ENCODE data around the gene FRMPD1.
"Not testable (repeated sequence)": the region's sequence is repeated elsewhere in the genome, so short reads cannot be mapped to it uniquely, and the experiment has no call there.

FRMPD1 gene, protein sequence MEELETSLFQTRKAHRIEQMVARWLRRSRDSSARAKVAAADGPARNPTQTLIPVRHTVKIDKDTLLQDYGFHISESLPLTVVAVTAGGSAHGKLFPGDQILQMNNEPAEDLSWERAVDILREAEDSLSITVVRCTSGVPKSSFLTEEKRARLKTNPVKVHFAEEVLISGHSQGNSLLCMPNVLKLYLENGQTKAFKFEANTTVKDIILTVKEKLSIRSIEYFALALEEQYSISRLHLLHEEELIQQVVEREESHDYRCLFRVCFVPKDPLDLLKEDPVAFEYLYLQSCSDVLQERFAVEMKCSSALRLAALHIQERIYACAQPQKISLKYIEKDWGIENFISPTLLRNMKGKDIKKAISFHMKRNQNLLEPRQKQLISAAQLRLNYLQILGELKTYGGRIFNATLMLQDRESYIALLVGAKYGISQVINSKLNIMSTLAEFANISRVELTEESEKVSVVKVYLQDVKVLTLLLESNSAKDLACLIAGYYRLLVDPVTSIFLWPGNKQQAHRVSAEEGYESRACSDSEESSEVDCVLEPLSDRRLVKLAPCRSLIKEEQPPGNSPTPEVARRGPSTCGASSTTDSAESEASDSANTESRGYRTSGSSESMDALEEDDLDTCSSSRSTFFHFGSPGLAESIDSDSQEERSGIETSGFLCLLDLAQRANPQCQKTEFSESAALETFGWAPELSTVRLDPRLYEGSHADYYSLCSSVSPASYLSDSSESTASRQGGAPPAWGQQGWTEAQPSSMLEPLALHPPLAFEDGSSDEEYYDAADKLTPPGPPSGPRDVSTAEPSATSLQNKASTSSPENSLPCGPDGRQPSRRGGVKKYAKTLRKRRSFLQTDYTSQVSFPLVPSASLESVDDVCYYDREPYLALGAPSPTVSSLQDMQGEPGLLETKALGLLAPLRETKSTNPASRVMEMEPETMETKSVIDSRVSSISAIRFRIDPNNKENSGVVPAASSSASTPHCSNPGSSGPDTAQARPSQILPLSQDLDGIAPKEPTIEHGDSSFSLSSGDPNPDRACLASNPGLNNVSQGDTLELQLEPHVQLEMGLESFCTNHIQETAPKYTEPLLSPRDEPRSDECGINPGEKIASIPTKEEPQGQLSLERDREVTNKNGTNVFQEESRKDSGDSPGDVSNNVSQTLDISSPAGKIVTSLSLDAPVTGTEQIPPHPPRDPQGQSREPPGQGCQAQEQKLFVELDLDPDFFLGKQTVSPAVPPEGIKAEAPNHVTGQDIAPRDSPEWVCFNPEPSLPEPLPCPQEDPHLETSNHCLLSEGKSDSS (N-terminal part only)

DNA sequence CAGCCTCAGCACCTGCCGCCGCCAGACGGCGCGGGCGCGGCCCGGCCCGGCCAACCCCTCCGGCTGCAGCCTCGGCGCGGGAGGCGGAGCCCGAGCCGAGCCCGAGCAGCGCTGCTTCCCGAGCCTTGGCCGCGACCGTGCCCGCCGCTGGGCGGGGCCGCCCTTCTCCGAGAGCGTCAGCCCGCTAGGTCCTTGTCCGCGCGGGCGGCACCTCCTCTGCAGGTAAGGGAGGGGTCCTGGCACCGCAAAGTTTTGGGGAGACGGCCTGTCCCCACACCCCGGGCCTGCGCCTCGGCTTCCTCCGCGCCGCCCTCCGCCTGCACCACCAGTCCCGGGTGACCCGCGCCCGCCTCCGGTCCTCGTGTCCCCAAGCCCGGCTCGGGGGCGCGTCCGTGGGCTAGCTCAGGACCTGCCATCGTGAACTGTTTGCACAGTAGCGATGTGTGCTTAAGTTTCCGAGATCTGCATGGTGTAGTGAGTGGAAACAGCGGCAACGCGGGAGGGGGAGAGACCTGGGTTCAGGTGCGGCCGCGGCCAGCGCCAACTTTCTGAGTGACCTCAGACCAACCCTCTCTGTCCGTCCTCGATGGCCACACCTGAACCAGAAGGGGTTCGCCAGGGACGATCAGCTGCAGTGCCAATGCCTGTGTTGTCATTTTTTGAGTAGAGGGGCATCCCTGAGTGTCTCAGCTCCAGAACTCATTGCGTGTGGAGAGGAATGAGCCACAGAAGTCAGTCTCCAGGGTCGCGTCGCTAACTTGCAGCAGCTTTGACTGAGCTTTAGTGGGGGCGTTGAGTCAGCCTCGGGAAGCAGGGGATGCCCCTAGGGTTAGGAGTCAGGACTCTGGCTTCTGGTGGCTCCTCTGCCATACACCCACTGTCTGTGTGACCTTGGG is at the start of gene FRMPD1:
Gene FRMPD1 (plus strand): TSS at position 82 of the 896 bp plus-strand sequence. CDS start 41,688 bp downstream, outside the sequence.
- peak in 32 of 51 donors; percentile 2 to 67 (median 20) for DNase-seq

DNA sequence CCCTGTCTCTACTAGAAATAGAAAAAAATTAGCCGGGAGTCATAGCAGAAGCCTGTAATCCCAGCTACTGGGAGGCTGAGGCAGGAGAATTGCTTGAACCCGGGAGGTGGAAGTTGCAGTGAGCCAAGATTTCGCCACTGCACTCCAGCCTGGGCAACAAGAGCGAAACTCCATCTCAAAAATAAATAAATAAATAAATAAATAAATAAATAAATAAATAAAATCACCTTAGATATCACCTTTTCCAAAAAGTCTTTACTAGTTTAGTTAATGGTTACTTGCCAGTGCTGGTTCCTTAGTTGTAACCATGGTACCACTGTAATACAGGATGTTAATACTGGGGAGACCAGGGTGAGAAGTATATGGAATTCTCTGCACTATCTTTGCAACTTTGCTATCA is 48.7 kb upstream of the FRMPD1 start:
- DNase-seq: not testable (repeated sequence)

DNA sequence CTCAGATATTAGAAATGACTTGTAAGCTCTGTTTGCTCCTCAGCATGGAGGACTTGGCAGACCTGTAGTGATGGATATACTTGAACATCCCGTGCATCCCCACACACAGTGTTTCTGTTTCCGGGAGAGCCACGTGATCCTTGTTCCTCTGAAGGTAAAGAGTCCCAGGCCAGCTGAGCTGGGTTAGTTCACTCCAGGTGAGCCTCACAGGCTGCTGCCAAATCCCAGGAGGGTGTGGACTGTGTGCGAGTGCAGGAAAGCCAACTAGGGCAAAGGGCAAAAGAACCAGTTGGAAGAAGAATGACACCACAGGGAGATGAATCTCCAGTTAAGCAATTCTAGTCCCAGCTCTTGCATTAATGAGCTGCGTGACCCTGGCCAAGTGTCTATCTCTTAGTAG is 47.9 kb upstream of the FRMPD1 start:
- no peak for DNase-seq

DNA sequence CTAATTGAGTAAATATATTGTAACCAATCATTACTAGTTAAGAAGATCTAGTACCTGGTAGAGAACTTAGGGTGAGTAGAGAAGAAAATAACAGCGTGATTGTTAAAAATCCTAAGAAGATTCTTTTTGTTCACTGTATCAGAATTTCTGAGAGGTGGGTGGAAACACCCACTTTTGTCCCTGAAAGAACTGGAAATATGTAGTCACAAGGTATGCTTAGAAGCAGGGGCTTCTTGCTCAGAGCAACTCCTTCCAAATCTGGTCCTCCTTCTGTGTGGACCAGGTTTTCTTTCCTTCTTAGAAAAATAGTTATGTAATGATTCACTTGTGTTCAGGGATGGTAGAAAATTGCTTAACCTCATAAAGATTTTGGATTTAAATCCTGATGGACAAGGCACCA is 46.5 kb upstream of the FRMPD1 start:
- DNase-seq: peak in 1 of 51 donors; percentile 5

DNA sequence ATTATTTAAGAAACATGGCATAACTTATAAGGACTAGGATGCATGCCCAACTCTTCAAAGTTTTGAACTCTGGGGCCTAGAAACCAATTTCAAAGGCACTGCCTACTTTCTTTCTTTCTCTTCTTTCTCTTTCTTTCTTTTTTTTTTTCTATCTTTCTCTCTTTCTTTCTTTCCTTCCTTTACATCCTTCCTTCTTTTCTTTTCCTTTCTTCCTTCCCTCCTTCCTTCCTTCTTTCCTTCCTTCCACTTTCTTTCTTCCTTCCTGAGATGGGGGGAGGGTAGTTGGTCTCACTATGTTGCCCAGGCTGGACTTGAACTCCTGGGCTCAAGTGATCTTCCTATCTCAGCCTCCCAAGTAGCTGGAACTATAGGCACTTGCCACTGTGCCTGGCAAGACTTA is 42.5 kb upstream of the FRMPD1 start:
- no peak for DNase-seq

DNA sequence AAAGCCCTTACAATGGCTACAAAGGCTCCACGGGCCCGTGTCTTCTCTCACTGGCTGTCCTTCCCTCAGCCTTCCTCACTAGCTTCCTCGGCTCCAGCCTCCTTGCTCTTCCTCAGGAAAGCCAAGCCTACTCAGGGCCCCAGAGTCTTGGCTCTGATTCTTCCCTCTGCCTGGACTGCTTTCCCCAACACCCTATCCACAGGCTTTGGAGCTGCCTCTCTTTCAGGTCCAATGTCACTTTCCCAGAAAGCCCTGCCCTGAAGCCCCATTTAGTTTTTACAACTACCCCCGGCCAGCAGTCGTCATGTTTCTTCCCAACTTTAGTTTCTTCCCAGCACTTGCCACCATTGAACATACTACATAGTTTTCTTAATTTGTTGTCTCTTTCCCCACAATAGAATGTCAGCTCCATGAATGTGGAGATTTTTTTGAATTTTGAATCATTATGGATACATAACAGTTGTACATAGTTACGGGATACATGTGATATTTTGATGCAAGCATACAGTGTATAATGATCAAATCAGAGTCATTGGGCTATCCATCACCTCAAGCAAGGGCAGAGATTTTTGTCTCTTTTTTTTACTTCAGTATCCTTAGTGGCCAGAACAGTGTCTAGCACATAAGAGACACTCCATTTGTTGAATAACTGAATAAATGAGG is 40.9 kb upstream of the FRMPD1 start:
- DNase-seq: no peak

DNA sequence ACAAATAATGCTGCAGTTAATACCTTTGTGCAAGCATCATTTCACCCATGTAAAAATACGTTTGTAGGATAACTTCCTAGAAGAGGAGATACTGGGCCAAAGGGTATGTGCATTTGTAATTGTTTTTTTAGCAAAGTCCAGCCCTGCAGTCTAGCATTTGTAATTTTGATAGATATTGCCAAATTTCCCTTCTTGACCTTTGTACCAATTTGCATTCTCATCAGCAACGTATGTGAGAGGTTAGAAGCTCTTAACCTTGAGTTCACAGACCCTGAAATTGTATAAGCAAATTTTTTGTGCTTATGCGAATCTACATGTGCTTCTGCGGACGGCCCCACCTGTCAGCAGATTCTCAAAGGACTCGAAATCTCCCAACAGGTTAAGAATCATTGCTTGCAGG is 39.7 kb upstream of the FRMPD1 start:
- no peak for DNase-seq

DNA sequence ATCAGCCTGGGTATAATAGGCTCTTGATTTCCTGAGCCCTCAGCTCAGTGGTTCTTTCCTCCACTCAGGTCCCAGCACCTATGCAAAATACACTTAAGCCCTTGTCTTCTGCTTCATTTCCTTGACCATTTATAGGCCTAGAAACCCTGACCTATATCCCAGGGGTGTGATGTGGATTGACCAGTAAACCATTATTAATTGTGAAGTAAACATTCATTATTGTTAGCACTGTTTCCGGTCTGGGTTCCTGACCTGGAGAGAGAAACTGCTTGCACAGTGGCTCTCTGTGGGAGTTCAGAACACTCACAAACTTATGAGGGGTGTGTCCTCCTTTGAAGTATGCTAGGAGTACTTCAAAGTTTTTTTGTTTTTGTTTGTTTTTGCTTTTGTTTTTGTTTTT is 38.8 kb upstream of the FRMPD1 start:
- no peak for DNase-seq

DNA sequence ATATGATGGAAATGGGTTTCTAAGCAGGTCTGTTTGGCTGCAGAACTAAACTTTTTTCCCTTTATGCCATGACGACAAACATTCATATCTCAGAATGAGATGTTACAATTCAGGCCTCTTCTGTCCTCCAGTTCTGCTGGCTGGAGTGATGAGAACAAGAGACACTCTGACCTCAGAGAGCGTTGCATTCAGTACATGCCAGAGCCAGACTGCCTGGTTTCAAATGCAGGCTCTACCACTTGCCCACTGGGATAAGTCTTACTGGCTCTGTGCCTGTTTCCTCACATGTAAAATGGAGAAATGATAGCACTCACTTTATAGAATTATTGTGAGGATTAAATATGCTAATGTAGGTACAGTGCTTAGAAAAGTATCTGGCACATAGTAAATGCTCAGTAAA is 33.6 kb upstream of the FRMPD1 start:
- DNase-seq: no peak

DNA sequence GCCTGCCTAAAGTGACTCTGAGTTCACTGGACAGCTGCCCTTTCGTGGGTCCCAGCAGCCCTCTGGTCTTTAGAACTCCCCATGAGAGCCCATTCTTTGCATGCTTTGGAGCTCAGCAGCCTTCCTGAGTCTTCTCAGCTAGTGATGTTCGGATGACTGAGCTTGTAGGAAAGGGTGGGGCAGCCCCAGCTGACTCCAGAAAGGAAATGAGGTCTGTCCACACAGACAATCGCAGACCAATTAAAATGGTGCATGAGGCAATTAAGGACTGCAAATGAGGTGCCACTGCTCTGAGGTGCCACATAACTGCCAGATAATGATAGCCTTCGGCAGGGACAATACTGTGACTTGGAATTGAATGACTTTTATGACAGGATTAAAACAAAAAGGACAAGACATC is 32.9 kb upstream of the FRMPD1 start:
- DNase-seq: no peak

DNA sequence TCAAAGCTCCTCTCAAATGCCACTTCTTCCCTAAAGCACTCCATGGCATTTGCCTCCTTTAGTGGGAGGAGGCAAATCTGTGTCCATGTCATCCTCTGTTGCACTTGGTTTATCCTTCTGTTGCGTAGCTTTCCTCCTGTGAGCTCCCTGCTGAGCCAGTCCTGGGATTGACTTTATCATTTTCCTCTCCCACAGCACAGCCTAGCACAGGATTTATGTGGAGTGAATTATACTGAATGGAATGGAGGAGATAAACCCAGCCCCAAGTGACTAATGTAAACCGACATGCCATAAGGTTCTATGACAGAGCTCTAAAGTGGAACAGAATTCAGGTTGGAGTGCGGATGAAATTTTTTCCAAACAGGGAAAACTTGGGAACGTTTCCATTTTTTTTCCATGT is 31.9 kb upstream of the FRMPD1 start:
- DNase-seq: no peak

DNA sequence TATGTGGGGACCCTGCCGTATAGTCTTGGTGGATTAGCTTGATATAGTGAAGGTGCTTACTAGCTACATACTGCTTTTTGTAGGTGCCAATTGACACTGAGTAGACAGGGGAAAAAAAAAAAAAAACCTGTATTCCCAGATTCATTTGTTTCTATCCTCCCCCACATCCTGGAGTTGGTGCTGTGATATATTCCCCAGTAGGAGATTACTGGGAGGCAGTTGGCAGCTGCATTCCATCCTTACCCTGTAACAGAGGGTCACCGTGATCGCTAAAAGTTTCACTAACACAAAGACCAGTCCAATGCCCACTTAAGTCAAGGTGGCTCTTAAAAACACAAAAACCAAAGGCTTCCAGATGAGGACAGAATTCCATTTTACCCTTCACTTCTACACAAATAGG is 30.9 kb upstream of the FRMPD1 start:
- DNase-seq: no peak

DNA sequence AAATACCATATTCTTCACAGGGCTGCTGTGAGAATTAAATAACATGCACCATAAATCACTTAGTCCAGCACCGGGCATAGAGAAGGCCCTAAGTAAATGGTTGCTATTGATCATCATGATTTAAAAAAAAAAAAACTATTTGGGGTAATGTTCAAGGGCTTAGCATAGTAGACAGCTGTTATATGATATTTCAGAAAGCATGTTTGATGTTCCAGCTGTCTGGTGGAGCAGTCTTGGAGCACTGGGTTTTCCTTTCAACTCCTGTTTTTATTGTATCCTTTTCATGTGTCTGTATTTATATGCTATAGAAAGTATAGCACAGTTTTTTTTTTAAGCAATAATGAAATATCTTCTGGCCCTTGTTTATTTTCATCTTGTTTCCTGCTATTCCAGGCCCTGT is 30.4 kb upstream of the FRMPD1 start:
- DNase-seq: no peak

DNA sequence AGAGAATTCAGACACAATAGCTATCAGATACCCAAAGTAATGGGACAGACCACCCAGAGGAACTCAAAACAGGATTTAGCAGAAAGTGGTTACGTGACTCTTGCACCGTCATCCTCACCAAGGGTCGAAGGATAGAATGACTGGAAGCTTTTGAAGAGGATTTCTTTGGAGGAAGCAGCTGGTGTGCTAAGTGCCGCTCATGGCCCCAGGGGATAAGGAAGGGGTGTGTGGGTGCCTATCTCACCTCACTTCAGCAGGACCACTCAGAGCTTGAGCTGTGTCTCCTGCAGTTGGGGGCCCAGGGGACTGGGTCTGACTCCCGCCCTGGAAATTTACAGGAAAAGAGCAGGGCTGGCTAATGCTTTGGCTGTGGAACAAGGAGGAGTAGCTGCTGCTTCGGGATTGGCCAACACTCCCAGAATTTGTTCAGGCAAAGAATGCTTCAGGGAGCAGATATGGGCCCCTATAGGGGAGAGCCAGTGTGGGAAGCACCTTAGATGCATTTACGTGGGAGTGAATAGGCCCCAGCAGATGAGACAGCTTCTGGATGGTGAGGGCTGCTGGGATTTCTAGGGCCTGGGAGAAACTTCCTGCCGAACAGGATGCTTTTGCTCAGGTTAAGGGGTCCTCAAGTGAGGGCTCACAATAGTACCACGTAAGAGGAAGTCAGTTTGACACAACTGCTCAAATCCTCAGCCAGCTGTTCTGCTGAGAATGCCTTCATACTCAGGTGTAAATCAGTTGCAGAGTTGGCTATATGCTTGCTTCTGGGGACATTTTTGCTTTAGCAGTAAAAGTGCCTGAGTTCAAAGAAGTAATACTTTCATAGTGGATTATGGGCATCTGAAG is 29.3 kb upstream of the FRMPD1 start:
- DNase-seq: no peak

DNA sequence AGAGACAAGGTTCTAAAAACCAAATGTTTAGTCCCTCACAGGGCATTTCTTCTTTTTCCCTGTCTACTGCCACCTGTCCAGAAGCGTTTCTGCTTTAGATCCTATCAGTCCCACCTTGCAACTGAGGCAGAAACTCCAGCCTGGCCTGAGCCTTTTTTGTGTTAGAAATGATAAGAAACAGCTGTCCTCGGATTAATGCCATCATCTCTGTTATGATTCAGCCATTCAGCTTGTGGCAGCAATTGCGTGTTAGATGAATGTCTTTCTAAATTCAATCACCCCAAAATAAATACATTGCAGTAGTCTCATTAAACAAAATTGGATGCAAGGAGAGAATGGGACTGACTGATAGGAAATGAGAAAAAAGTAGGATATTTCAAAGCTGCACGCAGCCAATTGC is 28.3 kb upstream of the FRMPD1 start:
- no peak for DNase-seq

DNA sequence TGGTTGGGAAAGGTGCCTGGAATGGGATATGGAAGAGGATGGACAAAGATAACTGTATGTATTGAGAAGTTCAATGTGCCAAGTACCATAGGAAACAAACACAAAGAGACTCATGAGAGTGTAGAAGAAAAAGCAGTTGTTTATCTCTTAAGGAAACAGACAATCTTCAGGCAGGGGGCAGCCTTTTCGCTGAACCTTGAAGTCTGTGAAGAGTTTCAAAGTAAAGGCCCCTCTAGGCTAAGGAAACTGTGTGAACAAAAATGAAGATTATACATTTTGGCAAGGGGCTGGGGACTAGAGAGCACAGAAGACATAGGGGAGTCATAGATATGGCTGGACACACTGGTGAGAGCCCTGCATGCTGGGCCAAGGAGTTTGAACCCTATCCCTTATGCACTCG is 27.5 kb upstream of the FRMPD1 start:
- DNase-seq: no peak

DNA sequence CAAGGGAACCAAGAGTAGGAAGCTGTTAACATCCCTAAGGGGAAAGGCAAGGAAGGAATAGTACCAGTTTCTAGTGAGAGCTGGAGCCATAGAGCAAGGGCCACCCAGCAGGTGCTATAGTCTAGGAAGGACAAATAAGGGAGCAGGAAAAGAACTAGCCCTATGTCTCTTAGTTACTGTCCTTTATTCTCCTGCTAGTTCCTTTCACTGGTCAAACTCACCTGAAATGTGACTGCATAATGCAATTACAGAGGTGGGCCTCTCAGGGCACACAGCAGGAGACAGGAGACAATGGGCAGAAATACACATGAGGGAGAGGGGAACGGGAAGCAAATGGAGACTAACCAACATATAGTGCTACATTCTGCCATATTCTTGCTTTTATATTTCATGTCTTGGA is 26.7 kb upstream of the FRMPD1 start:
- no peak for DNase-seq

DNA sequence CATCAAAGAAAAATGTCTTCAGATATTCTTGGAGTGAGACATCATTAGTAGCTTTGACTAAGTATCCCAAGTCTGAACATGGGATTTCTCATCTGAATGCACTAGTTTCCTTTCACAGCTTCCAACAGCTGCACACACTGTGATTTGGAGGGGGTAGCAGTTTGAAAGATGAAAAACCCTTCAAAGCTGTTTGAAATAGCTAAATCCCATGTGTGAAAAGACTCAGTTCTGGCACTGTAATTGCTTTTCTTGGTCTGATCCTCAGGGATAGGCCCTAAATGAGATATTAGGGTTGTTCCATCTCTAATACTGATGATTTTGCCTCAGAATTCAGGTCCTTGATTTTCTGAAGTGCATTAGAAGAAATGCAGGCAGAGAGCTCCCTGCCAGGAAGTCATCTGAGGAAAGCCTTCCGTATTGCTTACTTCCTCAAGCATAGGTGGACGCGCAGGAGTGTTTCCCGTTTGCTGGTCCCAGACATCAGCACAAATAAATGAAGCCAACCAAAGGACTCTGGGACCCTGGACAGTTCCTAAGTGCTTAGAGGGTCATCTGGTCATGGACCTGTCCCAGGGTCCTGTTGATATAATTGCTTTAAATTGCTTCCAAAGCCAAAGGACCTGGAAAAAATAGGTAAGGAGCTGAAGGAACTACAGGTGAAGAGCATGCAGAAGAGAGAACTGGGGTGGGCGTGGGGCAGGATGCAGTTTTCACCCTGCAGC is 25.6 kb upstream of the FRMPD1 start:
- no peak for DNase-seq

DNA sequence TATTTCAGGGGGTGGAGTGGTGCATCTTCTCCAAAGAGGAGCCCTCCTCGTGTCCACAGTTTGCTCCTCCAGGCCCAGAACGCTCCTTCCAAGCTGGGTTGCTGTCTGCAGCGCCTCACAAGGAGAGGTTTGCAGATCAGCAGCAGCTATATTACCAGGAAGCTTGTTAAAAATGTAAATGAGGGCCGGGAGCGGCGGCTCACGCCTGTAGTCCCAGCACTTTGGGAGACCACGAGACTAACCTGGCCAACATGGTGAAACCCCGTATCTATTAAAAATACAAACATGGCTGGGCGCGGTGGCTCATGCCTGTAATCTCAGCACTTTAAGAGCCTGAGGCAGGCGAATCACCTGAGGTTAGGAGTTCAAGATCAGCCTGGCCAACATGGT is 25.0 kb upstream of the FRMPD1 start:
- no peak for DNase-seq

Data from hypothalamus (tissue), 51 donors.